HepG2 (cell line): ENCODE data around the gene NCAPD2. TPM values are rescaled to one million over a fixed set of nuclear protein-coding genes. Genes with fewer than 3 reads are reported as not detected.
A peak's percentile ranks its signal among the peaks of the same experiment; 100 is the strongest.

Source experiments
- CAMTA2 ChIP-seq: sonication (generic); formaldehyde crosslinking; IDR thresholded peaks from 2 replicates; pipeline ENCODE4 v1.4.0; 2020; ENCODE audit warnings: mild to moderate bottlenecking, missing genetic modification reagents, borderline replicate concordance
- HNF1B ChIP-seq: sonication (generic); formaldehyde crosslinking; IDR thresholded peaks from 2 replicates; pipeline ENCODE4 v1.5.1; 2020; ENCODE audit warnings: mild to moderate bottlenecking, moderate library complexity, missing genetic modification reagents
- HOXD1 ChIP-seq: sonication (generic); formaldehyde crosslinking; IDR thresholded peaks from 2 replicates; pipeline ENCODE4 v1.5.0; 2020; ENCODE audit warnings: missing genetic modification reagents
- KIAA2018 ChIP-seq: sonication (generic); formaldehyde crosslinking; IDR thresholded peaks from 2 replicates; pipeline ENCODE4 v1.5.0; 2020; ENCODE audit warnings: mild to moderate bottlenecking, missing genetic modification reagents, borderline replicate concordance
- MYC ChIP-seq: sonication (generic); formaldehyde crosslinking; IDR thresholded peaks from 2 replicates; pipeline ENCODE4 v1.9.0; 2021; ENCODE audit warnings: missing genetic modification reagents, borderline replicate concordance
- POLR2A ChIP-seq, 2 experiments: IDR thresholded peaks; 2 replicates each; pipeline ENCODE4 v1.6.1; 2011; ENCODE audit warnings: low read depth in 2 of 2, low read length in 2 of 2, mild to moderate bottlenecking in 1 of 2, moderate library complexity in 1 of 2; ENCODE audit not compliant: insufficient read depth in 1 of 2
- RBM22 ChIP-seq: fragments of 200-400 bp; formaldehyde crosslinking; optimal IDR thresholded peaks from 2 replicates; pipeline ENCODE3; 2017; ENCODE audit warnings: mild to moderate bottlenecking, low read length, moderate library complexity
- REXO4 ChIP-seq: sonication (generic); formaldehyde crosslinking; IDR thresholded peaks from 2 replicates; pipeline ENCODE4 v1.8.0; 2022; ENCODE audit warnings: missing genetic modification reagents, mild to moderate bottlenecking, borderline replicate concordance
- SNAPC4 ChIP-seq: sonication (generic); formaldehyde crosslinking; IDR thresholded peaks from 2 replicates; pipeline ENCODE4 v1.4.0; 2020; ENCODE audit warnings: mild to moderate bottlenecking, missing genetic modification reagents
- SRF ChIP-seq: IDR thresholded peaks from 2 replicates; pipeline ENCODE4 v1.6.1; 2011; ENCODE audit warnings: mild to moderate bottlenecking, low read depth, low read length, moderate library complexity
- TBX3 ChIP-seq: fragments of 450-650 bp; IDR thresholded peaks from 2 replicates; pipeline ENCODE4 v1.6.1; 2017; ENCODE audit warnings: antibody characterized with exemption, mild to moderate bottlenecking, inconsistent platforms, borderline replicate concordance
- ZNF256 ChIP-seq: sonication (generic); formaldehyde crosslinking; conservative IDR thresholded peaks from 2 replicates; pipeline ENCODE4 v1.4.0; 2020; ENCODE audit warnings: missing genetic modification reagents
- ZNF672 ChIP-seq: sonication (generic); formaldehyde crosslinking; IDR thresholded peaks from 2 replicates; pipeline ENCODE4 v1.8.1; 2022; ENCODE audit warnings: missing genetic modification reagents
- ZSCAN21 ChIP-seq: sonication (generic); formaldehyde crosslinking; IDR thresholded peaks from 2 replicates; pipeline ENCODE4 v1.8.0; 2022; ENCODE audit warnings: mild to moderate bottlenecking, missing genetic modification reagents, moderate library complexity, borderline replicate concordance
- polyA plus RNA-seq, 8 experiments: library from polyadenylated mRNA; depleted of rRNA in 3 of 8; stranded (reverse) in 7 of 8; unstranded in 1 of 8; fragments of >200 nt; fragmentation: Illumina TruSeq in 4 of 8; extraction: Trizol in 4 of 8; gene quantifications; 2 replicates each; pipeline versions ENCODE4 v1.2.1 to v1.2.3, GENCODE V29; 2011 to 2016; ENCODE audit warnings: low read depth in 4 of 8, missing spikeins in 1 of 8, mixed read lengths in 1 of 8; ENCODE audit not compliant: insufficient read depth in 1 of 8
- total RNA-seq, 5 experiments: library from RNA; depleted of rRNA; stranded (reverse); fragments of >200 nt; fragmentation: Illumina TruSeq; extraction: Trizol; gene quantifications; 2 replicates each; pipeline ENCODE4 v1.2.3, GENCODE V29; 2016; ENCODE audit warnings: low read depth in 1 of 5

NCAPD2 gene
- total and polyA plus RNA-seq, 2 of the 13 experiments (the other 11 are each of a cell fraction or from before 2014, with no cell fraction given) = 51.1 to 65.6 TPM

- TF ChIP-seq SNAPC4 (CRISPR knock-in tag) = no peak
- peak in 1 of 2 experiments; percentile 56; a peak in 2 of 4 replicates for TF ChIP-seq POLR2A (IDR thresholded peaks at IDR 0.05; ENCODE audit: insufficient read depth in 1 of 2, low read depth in 2 of 2, low read length in 2 of 2)
- TF ChIP-seq MYC = peak; percentile 83
- TF ChIP-seq ZNF256 = no peak
- TF ChIP-seq TBX3 = no peak
- no peak for TF ChIP-seq HOXD1 (CRISPR knock-in tag)
- peak; percentile 64; the same call in 1 of the 2 replicates for TF ChIP-seq REXO4 (CRISPR knock-in tag)
- no peak for TF ChIP-seq ZNF672 (CRISPR knock-in tag)
- TF ChIP-seq SRF = no peak
- peak; percentile 74 for TF ChIP-seq HNF1B
- TF ChIP-seq ZSCAN21 (CRISPR knock-in tag) = peak; percentile 39
- peak; percentile 91 for TF ChIP-seq RBM22
- no peak; the same call in 1 of the 2 replicates for TF ChIP-seq CAMTA2 (CRISPR knock-in tag)
- no peak for TF ChIP-seq KIAA2018 (CRISPR knock-in tag)
Measured at GRCh38 chr12:6532051-6532926, 38.4 kb downstream of the NCAPD2 start (continued).
